GM18873 (cell line): ENCODE data around the gene LYG2.
"Not testable (repeated sequence)": the region's sequence is repeated elsewhere in the genome, so short reads cannot be mapped to it uniquely, and the experiment has no call there.

Experiments
- ATAC-seq: cut with Tn5 transposase; IDR thresholded peaks from one replicate; pipeline ENCODE4 v1.9.1; 2021; ENCODE audit warnings: mild to moderate bottlenecking, moderate library complexity, moderate number of reproducible peaks; ENCODE audit not compliant: unreplicated experiment, low FRiP score

LYG2 gene, protein sequence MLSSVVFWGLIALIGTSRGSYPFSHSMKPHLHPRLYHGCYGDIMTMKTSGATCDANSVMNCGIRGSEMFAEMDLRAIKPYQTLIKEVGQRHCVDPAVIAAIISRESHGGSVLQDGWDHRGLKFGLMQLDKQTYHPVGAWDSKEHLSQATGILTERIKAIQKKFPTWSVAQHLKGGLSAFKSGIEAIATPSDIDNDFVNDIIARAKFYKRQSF

DNA sequence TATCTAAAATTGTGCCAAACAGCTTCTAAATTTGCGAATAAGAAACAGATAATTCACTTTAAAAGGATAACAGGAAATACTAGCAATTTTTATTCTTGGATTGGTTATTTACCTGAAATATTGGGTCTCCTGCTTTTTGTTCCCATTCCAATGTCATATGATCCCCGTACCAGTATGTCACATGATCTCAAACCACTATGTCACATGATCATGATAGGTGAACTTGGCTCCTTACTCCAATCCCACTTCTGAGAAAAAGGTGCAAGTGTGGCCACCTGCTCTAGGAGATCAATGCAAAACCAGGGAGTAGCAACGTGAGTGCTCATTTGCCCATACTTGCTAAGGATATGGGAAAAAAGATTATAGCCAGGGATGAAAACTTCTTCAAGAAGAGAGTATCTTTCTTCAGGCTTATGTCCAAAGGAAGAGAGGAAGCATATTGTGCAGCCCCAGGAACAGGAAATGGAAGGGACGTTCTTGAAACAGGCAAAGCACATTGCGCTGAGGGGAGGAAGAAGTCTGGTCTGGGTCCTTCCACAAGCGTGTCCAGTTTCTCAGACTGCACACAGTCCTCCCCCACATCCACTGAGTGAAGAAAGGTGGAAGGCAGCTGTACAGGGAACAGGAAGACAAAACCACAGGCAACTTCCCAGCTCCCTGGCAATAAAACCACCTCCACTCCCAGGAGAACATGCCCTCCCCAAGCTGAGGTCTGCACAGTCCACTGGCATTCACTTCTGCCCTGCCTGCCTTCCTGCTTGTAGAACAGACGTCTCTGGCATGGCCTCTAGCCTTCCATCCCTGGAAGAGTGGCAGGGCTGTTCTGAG lies at the start of gene LYG2:
TSS of gene LYG2 (minus strand) at position 176 of the 828 bp plus-strand sequence. CDS start 1,406 bp downstream, outside the sequence.
- no peak for ATAC-seq

DNA sequence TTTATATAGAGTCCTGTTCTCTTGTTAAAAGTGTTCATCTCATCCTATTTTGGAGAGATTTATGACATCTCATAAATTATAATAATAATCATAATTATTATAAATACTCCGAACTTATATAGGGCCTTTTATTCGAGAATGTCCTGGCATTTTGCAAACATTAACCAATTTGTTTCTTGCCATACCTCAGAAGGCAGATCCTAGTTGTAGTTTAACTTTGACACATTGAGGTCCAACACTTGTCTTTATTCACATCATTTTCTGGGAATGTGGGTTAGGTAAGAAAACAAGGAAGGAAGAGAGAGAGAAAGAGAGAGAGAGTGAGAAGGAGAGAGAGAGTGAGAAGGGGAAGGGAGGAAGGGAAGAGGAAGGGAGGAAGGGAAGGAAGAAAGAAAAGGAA lies 45.6 kb upstream of the LYG2 start, which contains the start of gene LYG1:
TSS of gene LYG1 (minus strand) at position 101 of the 400 bp plus-strand sequence. CDS start 5,527 bp downstream, outside the sequence.
- not testable (repeated sequence) for ATAC-seq

DNA sequence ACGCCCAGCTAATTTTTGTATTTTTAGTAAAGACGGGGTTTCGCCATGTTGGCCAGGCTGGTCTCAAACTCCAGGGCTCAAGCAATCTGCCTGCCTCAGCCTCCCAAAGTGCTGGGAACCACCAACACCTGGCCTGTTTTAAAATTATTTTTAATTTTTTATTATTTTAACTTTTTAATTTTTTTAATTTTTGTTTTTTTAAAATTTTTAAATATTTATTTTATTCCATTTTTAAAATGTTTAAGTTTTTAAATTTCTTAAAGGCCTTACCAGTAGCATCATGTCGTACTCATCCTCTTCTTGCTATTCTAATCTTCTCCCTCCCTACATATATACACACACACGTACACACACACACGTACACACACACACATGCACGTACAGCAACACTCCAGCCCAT lies 44.1 kb upstream of the LYG2 start:
- no peak for ATAC-seq

DNA sequence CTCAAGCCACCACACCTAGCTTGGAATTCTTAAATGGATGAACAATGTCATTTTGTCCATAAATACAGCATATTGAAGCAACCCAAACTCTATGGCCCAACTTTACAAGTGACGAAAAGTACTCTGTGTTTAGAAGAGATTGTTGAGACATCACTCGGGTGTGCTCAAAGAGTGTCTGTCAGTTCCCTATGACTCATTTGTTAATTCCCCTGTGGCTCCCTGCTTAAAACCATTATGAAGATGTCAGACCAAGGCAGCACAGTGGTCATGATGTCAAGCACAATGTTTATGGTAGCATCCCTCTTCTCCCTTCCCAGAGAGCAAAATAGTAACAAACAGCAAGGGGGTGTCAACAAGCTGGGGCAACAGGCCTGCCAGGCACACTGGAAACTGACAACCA lies 42.5 kb upstream of the LYG2 start:
- no peak for ATAC-seq

DNA sequence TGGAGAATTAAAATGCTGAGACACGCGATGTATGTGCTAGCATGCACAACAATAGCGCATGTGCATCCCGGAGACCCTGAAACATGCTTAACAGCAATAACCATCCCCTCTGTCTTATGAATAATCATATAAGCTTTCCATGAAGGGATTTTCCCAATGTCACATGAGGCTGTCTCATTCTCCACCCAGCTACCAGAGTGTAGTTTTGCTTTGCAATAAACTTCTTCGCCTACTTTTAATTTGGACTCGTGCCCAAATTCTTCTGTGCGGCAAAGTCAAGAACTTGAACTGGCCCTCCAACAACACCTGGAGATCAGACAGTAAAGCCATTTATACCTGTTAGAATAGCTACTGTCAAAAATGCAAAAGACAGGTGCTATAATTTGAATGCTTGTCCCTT lies 30.1 kb upstream of the LYG2 start:
- ATAC-seq = no peak

DNA sequence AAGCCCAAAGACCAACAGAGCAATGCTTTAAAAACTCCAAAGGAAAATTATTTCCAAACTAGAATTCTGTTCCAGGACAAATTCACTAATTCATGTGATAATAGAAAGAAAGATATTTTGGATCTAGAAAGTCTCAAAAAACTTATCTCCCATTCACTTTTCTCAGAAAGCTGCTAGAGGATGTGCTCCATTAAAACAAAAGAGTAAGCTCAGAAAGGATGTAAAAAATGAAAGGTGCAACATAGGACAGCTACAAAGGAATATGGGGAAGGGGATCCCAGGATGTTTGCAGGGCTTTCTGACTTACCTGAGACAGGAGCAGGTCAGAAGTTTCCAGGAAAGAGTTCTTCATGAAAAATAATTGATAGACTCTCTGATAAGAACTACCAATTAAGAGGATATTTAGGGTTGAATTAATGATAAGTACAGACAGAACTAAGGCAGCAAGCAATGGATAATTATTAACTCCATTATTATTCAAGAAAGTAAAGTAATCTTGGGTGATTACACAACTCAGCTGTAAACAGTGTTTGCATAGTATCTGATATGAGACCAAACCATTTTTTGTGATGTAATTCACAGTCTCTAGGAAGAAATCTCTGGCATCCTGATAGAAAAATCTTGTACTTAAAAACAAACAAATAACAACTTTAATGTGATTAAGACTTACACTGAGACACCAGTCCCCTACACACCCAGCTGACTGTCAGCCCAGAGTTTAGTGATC lies 24.7 kb upstream of the LYG2 start:
- no peak for ATAC-seq

DNA sequence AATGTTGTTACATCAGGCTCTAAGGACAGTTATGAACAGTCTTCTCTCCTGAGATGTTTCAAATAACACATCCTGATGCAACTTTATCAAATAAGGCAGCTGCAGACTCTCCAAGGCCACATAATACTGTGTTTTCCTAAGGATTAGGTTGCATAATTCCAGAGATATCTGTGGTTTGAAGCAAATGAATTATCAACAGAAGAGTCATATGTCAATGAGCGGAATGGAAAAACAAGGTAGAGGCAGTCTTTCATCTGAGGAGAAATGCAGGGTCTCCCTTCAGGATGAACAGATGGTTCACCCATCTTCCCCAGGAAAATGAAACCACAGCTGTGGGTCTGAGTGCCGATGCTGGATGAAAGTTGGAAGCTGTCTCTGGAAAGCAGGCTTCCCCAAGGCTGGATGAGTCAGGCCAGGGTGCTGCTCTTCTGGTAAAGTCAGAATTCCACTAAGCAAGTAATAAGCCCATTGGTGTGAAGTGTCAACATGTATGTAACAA lies 23.4 kb upstream of the LYG2 start:
- ATAC-seq = no peak

DNA sequence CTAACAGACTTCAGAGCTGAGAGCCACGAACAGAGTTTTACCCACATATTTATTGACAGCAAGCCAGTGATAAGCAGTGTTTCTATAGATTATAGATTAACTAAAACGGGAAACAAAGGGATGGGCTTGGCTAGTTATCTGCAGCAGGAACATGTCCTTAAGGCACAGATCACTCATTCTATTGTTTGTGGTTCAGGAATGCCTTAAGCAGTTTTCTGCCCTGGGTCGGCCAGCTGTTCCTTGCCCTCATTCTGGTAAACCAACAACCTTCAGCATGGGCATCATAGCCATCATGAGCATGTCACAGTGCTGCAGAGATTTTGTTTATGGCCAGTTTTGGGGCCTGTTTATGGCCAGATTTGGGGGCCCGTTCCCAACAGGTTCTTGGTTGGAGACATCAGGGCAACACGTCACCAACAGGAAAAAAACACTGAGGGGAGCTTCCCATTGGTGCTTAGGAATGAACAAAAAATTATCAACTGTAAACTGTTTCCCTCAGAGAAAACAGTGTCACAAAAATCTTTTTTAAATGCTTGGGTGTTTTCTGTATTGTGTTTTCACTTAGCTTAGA lies 22.8 kb upstream of the LYG2 start:
- not testable (repeated sequence) for ATAC-seq

DNA sequence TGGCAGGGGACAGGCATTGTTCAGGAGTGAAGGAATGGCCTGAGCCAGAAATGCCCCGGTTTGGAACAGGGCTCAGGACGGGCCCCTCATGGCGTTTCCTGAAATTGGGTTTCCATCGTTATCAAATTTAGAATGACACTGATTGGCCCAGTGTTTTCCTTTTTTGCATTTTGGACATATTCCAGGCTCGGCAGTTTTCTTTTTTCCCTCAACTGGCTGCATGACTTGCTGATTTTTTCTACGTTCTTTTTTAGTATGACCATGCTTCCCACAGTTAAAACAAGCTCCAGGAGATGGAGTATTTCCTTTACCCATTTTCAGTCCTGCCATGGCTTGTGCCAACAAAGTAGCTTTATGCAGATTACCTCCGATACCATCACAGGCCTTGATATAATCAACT lies 20.4 kb upstream of the LYG2 start:
- ATAC-seq = no peak

DNA sequence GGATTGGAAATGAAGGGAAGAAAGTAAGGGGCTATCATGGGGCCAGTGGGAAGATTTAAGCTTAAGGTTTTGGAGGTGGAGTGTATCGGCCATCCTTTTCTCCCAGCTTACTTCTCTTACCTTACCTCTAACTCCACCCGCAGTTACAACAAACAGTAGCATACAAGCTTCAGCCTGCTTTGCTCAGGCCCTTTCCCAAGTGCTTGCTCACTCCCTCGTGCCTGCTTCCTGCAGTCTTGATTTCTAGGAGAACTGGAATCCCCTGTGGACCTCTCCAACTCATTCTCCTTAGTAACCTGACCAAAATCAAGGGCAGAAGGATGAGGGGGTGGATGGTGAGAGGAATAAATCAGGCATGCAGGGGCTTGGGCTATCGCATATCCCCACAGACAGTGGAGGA lies 5.8 kb upstream of the LYG2 start:
- no peak for ATAC-seq

DNA sequence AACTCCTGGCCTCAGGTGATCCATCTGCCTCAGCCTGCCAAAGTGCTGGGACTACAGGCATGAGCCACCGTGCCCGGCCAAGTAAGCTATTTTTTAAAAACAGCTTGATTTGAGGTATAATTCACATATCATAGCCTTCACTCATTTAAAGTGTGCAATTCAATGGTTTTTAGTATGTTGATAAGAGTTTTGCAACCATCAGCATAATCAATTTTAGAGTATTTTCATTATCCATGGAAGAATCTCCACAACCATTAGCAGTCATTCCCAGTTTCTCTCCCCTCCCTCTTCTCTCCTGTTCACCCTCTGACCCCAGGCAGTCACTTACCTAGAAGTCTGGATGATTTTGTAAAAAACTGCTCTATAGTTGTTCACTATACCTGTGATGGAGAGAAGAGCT lies 4.7 kb upstream of the LYG2 start:
- no peak for ATAC-seq

DNA sequence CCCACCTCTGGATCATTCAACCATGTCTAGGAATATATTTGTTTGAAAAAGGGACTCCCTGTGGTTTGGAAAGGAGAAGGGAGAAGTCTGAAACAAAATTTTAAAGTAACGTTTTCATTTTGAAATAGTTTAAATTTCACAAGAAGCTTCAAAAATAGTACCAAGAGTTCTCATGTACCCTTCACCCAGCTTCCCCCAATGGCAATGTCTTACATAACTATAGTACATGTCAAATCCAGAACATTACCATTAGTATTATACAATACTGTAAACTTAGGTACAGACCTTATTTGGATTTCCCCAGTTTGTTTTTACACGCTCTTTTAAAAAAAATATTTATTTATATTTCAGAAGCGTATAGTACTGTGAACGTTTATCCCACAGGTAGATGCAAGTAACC lies 4.0 kb upstream of the LYG2 start:
- ATAC-seq = no peak

DNA sequence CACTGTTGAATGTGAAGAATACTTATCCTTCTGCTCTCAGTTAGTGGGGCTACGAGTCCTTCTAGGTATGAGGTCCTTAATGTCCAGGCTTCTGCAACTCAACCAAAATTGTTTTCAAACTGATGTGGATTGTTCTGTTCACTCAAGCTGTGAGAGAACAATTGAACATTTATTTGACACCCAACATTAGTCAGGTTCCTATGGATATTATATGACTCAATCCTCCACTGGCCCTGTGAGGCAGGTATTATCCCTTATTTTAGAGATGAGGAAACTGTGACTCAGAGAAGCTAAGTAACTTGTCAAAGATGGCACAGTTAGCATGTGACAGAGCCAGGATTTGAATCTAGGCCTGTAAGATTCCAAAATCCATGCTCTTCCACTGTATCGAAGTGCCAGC lies 1.2 kb upstream of the LYG2 start:
- no peak for ATAC-seq

DNA sequence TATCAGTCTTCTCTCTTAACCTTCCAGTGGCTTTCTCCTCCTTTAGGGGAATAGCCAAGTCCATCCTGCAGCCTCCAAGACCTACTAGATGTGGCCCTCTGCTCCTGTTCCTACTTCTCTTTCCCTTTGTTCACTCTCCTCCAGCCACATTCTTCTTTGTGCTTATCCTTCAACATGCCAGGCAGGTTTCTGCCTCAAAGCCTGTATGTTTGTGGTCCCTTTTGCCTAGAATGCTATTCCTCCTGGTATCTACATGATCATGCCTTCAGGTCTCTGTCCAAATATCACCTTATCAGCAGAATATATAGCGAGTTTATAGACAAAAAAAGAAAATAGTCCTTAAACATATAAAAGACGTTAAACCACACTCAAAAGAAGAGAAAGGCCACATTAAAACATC lies 5.5 kb downstream of the LYG2 start:
- ATAC-seq = no peak

DNA sequence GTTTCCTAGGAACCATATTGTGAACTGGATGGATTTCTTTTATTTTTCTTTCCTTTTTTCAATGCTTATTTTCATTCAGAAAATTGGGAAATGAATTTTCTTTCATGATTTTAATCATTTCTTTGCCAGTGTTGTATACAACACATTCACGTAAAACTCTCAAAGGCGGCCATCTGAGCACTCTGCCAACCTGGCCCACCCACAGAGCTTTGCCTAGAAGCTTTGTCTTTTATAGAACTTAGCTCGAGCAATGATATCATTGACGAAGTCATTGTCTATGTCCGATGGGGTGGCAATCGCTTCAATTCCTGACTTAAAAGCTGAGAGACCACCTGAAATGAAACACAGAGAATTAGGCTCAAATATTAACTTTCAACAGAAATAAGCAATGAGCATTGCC lies 13.3 kb downstream of the LYG2 start:
- ATAC-seq = no peak

DNA sequence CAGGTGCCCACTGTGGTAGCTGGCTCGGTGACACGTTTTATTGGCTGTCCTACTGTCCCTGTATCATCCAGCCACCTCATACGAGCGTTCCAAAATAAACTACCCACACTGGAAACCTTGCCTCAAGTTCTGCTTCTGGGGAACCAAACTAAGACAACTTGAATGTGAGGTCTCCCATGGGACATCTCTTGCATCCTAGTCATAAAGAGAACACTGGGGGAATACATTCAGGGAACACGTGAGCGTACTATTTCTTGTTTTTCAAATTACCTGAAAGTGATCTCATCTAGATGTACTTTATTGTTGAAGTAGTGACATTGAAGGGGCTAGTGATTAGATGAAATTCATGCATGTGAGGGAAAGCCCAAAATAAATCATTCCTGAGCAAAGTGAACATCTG lies 15.0 kb downstream of the LYG2 start:
- no peak for ATAC-seq

DNA sequence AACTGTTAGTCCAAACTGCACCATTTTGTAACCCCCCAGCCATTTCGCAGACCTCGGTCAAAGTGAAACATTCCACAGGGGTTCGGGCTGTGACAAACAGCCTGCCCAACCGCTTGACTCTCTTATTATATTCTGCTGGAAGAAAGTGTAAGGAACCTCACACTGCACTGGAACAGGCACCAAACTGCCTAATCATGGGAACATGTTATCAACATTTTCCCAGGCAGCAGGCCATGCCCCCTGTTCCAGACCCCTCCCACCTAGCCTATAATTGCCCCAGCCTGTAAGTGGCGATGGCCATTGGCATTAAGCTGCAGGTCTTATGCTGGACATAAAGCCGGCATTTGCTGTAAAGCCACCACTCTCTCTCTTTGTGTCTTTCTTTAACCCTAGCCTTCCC lies 16.9 kb downstream of the LYG2 start:
- ATAC-seq = no peak

DNA sequence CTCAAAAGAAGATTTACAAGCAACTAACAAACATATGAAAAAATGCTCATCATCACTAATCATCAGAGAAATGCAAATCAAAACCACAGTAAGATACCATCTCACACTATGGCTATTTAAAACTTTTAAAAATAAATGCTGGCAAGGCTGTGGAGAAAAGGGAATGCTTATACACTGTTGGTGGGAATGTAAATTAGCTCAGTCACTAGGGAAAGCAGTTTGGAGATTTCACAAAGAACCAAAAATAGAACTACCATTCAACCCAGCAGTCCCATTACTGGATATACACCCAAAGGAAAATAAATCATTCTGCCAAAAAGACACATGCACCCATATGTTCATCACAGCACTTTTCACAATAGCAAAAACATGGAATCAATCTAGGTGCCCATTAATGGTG lies 22.3 kb downstream of the LYG2 start:
- not testable (repeated sequence) for ATAC-seq

DNA sequence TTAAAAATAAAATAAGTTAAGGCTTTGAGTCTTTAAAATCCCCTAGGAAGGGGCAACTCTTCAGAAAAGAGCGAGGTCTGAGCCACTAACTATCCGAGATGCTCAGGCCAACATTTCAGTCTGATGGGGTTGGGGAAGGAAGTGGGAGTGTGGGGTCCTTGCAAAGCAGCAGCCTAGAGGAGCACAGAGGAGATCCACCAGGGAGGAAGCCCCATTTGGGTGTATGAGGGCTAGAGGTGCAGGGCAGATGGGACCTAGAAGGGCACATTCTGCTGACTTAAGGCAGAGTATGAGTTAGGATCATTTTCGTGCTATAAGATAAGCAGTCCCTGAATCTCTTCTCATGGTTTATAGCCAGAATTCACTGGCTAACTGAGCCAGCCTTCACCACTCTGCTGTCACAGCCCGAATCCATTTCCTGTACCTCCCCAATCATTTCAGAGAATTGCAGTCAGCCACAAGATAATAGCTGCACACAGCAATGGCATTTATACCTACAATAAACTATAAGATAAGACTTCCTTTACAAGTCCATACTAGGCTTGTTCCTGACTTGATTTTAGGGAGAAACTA lies 37.5 kb downstream of the LYG2 start:
- ATAC-seq = no peak

DNA sequence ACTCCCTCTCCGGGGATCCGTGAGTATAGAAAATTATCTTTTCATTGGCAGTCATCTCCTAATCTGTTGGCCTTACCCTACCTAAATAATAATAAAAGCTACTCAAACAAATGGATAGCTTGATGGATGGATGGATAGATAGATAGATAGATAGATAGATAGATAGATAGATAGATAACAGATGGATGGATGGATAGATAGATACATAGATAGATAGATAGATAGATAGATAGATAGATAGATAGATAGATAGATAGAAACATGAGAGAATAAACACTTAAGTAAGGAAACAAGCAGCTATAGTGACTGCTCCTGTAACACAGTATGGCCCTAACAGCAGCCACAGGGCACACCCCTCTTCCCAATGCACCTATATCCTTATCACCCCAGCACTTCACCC lies 39.4 kb downstream of the LYG2 start:
- no peak for ATAC-seq
